HG03196 (cell line): ENCODE data around the gene ALG13.
"Not testable (repeated sequence)": the region's sequence is repeated elsewhere in the genome, so short reads cannot be mapped to it uniquely, and the experiment has no call there.

ENCODE experiments used
- ATAC-seq: cut with Tn5 transposase; IDR thresholded peaks from one replicate; pipeline ENCODE4 v1.9.1; 2021; ENCODE audit not compliant: unreplicated experiment

The ALG13 gene

DNA sequence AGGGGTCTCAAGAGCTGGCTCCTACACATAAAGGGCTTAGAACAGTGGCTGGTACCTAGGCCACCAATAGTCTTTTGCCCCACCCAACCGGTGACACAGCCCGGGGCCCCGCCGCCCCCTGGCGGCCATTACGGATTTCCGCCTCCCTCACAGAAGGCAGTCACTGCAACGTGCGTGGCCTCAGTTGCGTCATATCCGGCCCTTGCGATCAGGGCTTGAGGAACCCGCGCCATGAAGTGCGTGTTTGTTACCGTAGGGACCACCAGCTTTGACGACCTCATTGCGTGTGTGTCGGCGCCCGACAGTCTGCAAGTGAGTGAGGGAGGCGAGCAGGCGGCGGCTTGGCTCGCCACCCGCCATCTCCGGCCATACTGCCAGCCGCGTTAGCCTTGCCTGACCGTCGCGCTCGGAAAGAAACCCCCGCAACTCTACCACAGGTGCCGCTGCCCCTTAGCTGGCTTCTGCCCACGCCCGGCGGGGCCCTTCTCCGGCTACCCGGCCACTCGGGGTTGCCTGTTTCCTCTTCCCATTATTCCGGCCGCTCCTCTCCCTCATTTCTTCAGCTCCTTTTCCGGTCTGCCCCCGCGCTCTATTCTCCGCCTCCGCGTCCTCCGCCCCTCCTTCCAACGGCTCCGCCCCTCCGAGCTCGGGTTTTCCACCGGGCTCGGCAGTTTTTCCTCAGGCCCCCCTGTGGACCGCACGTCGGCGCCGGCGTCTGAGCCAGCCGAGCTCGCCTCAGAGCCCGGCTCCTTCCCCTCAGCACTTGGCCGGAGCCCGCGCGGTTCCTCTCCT lies at the start of gene ALG13:
TSS of gene ALG13 (plus strand) at position 183 of the 792 bp plus-strand sequence. CDS start at position 232, 49 bp downstream.
- ATAC-seq = peak; percentile 98

DNA sequence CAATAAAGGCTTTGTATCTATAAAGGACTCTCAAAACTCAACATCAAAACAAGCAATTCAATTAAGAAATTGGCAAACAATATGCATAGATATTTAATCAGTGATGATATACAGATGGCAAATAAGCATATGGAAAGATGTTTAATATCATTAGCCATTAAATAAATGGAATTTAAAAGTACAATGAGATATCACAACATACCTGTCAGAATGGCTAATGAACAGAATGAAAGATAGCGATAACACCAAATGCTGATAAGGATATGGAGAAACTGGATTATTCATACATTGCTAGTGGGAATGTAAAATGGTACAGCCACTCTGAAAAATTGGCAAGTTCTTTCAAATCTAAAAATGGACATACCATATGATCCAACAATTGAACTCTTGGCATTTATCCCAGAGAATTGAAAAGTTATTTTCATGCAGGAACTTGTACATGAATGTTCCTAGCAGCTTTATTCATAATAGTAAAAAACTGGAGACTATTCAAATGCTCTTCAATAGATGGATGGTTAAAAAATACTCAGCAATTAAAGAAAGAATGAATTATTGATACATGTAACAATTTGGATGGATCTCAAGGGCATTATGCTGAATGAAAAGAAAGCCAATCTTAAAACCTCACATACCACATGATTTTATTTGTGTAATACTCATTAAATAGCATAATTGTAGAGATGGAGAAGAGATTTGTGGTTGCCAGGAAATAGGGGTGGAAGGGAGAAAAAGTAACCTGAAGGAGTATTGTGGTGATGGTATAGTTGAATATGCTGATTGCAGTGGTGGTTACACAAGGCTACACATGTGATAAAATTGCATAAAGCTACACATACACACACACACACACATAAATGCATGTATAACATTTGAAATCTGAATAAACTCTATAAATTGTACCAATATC lies 45.9 kb upstream of the ALG13 start:
- no peak for ATAC-seq

DNA sequence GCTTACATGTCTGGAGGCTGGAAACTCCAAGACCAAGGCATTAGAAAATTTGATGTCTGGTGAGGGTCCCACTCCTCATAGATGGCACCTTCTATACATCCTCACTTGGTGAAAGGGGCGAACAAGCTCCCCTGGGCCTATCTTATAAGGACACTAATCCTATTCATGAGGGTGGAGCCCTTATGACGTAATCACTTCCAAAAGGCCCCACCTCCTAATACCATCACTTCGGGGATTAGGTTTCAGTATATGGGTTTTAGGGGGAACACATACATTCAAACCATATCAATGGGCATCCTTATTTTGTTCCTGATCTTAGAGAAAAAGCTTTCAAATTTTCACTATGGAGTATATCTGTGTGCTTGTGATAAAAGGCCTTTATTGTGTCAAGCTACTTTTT lies 39.0 kb upstream of the ALG13 start:
- no peak for ATAC-seq

DNA sequence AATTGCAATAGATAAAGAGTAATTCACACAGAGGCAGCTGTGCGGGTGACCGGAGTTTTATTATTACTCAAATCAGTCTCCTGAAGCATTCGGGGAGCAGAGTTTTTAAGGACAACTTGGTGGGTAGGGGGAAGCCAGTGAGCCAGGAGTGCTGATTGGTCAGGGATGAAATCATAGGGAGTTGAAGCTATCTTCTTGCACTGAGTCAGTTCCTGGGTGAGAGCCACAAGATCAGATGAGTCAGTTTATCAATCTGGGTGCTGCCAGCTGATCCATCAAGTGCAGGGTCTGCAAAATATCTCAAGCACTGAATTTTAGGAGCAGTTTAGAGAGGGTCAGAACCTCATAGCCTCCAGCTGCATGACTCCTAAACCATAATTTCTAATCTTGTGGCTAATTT lies 35.8 kb upstream of the ALG13 start:
- not testable (repeated sequence) for ATAC-seq

DNA sequence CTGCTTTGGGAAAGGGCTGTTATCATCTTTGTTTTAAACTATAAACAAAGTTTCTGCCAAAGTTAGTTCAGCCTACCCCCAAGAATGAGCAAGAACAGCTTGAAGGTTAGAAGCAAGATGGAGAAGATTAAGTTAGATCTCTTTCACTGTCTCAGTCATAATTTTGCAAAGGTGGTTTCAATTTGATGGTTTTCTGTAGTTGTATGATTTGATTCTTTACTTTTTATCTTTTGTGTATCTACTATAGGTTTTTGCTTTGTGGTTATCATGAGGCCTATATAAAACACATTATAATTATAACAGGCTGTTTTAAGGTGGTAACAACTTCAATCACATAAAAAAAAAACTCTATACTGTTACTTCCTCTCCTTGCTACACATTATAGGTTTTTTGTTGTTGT lies 35.4 kb upstream of the ALG13 start:
- ATAC-seq = no peak

DNA sequence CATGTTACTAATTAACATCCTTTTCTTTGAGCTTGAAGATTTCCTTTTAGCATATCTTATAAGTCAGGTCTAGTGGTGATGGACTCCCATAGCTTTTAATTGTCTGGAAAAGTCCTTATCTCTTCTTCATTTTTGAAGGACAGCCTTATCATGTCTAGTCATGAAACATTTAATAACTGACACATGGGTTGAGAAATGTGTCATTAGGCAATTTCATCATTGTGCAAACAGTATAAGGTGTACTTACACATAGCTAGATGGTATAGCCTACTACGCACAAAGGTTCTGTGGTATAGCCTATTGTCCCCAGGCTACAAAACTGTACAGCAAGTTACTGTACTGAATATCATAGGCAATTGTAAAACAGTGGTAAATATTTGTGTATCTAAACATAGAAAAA lies 34.5 kb upstream of the ALG13 start:
- ATAC-seq = no peak

DNA sequence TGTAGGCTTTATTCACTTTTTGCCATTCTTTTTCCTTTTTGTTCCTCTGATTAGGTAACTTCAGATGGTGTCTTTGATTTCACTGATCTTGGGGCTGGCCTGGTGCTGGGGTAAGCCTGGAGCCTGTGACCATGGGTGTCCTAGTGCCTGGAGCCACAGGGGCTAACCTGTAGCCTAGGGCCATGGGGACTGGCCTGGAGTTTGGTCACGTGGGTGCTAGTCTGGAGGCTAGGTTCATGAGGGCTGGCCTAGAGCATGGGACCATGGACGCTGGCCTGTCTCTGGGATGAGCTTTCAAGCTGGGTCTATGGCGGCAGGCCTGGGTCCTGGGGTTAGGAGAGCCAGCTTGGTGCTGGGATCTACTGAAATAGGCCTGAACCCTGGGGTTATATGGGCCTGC lies 32.2 kb upstream of the ALG13 start:
- no peak for ATAC-seq

DNA sequence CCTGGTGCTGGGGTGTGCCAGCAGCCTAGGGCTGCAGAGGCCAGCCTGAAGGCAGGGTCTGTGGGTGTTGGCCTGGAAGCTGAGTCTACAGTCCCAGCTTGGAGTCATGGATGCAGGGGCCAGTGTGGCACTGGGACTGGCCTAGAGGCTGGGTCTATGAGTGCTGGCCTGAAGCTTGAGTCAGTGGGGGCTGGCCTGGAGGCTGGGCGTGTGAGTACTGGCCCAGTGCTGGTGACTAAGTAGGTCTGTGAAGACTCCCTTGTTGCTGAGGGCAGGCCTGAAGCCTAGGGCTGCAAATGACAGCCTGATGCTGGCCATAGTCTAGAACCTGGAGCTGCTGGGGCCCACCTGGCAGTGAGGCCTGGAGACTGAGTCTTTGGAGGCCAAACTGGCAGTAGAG lies 31.3 kb upstream of the ALG13 start:
- no peak for ATAC-seq

DNA sequence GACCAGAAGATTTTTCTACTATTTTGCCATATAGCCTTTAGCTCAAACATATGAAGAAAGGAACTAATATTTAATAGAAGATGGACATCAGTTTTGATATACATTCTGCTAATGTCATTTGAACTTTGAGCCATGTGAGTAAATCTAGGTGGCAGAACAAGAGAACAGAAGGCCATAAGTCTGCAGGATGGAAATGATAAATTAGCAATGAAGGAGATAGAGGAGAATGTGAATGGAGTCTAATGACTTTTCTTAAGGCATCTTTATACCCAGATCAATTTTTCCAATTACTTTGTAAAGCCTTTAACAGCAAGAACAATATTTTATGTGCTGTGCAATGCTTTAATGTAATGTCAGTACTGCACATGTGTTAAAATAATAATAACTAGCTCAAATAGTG lies 30.1 kb upstream of the ALG13 start:
- no peak for ATAC-seq

DNA sequence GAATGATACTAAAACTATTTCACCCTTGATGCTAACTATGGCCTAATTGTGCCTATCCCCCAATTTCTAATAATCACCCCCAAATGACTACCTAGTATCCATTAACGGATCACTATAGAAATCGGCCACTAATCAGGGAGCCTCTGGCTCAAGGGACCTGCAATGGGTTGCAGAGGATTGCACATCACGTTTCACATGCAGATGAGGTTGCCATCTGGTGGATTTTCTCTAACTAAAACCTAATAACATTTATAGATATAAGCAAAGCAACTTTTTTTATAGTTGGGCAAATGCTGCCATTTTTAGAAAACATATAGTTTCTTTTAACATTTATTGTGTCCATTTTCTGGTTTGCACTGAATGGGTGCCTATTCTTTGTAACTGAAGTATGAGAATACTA lies 28.3 kb upstream of the ALG13 start:
- no peak for ATAC-seq

DNA sequence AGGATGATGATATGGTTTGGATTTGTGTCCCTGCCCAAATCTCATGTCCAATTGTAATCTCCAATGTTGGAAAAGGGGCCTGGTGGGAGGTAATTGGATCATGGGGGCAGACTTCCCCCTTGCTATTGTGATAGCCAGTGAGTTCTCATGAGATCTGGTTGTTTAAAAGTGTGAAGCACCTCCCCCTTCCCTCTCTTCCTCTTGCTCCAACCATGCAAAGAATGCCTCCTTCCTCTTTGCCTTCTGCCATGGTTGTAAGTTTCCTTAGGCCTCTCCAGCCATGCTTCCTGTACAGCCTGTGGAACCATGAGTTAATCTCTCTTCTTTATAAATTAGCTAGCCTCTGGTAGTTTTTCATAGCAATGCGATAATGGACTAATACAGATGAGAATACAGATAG lies 19.7 kb upstream of the ALG13 start:
- no peak for ATAC-seq

DNA sequence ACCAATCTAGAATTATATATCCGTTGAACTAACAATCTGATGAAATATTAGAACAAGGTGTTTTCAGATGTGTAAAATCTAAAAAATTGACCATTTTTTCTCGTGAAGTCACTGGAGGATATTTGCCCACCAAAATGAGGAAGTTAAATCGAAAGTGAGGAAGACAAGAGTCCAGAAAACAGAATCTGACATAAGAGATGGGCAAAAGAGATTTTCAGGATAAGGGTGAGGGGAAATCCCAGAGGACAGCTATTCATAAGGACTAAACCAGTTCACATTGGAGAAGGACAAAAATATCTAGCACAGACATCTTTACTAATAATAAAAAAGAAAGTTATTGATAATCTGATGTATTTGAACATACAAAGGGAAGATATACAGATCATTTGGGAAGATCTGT lies 18.7 kb upstream of the ALG13 start:
- ATAC-seq = no peak

DNA sequence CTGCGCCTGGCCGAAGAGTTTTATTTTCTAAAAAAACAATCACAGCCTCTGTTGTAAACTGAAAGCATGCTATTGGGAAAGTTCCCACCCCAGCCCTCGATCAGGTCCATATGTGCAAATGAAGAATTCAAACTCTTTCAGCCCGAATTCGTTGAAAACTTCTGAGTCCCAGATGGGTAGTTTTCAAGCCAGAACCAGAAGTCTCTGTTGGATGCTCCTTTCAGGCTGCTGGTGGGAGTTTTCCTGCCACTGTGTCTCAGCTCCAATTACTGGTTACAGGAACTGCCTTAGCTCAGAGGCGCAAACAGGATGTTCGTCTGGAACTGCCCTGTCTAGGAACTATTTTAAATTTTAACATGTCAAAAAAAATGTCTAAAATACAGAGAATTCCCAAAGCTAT lies 9.3 kb upstream of the ALG13 start:
- ATAC-seq = no peak

DNA sequence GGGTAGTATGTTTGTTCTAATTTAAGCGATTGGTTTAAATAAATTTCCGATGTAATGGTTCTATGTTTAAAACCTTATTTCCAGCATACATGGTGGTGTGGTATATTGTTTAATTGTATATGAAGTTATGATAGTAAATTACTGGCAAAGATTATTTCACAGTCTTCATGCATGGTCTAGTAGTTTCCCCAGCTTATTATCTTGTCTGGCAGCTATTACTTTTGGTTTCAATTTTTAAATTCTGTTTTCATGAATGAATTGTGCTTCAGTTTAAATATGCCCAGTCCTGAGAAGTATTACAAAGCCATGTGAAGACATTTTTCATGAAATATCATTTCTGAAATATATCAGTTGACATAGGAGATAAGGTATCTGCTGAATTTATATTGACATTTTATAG lies 6.3 kb downstream of the ALG13 start:
- ATAC-seq = no peak

DNA sequence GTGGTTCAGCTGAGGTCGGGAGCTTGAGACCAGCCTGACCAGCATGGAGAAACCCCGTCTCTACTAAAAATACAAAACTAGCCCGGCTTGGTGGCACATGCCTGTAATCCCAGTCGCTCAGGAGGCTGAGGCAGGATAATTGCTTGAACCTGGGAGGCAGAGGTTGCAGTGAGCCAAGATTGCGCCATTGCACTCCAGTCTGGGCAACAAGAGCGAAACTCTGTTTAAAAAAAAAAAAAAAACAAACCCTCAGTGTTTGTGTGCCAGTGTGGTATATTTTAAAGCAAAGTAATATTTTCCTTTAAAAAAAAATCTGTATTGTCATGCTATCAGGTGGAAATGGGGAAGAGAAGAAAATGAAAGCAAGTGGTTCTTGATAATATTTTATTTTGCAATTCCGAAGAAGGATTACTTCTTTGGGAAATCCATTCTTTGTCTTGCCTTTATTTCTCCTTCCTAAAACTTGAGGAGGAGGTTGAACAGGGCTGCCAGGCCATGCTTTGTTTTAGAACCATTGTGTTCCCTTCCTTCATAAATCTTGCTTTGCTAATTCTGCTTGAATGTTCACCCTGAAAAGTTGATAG lies 14.4 kb downstream of the ALG13 start:
- no peak for ATAC-seq

DNA sequence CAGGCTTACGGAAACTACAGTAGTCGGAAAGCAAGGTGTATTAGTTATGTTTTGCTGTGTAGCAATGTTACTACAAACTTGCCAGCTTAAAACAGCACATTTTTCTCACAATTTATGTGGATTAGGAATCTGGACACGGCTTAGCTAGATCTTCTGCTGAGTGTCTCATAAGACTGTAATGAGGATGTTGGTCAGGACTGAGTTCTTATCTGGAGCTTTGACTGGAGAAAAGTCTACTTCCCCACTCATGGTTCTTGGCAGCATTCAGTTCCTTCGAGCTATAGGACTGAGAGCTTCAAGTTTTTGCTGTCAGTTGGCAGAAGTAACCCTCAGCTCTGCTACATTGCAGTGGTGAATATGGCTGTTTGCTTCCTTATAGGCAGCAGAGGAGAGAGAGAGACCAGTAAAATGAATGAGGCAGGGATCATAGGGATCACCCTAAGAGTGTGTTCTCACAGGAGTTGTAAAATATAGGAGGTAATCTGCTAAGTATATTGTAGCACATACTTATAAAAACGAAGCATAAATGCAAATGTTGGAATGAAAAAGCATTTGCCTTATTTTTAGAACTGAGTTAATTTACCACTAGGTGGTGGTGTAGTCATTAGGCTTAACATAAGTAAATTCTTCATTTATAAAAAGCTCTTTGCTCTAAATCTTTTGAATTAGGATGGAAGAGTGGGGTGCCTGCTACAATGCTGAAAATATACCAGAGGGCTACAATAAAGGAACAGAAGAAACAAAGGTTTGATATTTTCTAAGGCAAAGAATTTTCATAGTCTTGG lies 38.6 kb downstream of the ALG13 start:
- no peak for ATAC-seq

DNA sequence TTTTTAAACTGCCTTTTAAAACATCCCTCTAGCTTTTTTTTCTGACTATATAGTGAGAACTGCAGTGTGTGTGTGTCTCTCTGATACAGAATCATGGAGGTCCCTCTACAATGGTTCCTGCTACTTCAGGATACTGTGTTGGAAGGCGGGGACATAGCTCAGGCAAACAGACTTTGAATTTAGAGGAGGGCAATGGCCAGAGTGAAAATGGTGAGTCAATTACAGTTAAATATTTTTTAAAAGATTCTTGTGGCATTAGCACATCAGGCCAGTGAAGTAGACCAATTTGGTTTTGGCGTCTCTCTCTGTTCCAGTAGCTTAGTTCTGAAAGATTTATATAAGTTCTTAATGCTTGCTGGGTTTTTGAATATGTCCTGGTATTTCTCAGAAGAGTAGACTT lies 47.1 kb downstream of the ALG13 start:
- ATAC-seq = no peak

DNA sequence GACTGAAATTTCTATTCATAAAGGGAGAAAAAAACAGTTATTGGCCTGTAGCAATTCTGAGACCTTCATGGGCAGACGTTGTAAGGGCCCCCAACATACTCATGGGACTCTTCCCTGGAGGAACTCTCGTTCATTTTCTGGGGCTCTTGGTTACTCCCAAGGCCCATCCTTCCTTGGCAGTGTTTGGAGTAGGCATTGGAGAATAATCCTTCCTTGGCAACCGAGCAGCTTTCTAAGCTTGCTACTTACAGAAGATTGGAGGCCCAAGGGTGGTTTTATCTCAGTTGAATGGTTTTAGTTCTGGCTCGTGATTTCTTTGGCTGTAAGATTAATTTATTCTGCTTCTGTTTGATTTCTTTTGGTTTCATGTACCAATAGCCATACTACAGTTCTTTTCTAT lies 50.4 kb downstream of the ALG13 start:
- ATAC-seq = no peak

DNA sequence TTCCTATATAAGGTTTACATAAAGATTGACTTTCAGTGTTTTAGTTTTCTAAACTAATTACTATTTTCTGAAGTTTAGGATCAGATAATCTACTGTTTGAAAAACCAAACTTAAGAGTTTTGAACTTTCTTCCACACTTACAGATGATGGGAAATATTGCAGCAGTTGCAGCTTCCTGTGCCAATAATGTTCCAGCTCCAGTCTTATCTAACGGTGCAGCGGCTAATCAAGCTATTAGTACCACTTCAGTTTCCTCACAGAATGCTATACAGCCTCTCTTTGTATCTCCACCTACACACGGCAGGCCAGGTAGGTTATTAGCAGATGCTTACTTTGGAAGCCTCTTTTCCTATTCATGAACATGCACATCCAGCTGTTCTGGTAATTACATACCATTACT lies 55.6 kb downstream of the ALG13 start:
- ATAC-seq = no peak

DNA sequence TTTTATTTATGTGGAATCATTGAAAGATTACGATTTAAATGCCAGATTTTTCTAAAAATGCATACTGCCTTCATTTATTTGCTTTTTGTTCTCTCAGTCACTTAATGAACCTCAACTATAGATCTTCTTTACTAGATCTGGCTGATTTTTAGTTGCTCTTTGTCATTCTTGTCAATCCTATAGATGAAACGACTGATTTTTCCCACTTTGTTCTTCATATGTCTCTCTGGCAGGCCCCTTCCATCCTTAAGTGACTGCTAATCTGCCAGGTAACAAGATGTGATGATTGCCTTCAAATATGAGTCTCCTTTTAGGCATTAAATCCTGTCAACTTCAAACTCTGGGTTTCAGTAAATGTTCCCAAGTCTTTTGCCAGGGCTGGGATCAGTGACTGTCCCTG lies 61.0 kb downstream of the ALG13 start:
- no peak for ATAC-seq

DNA sequence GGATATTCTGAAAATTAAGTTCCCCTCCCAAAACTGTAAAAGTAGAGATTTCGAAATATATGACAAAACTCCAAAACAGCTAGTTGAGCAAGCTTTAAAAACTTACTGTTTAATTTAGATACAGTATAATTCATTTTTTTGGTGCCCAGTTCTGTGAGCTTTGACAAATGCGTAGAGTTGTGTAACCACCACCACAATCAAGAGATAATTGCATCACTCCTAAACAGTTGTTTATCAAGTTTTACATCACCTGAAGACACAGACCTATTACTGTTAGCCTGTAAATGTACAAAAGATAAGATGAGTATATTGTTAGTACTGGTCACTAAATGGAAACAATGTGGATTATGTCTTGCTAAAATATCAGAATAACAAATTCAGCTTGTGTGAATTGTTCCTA lies 62.3 kb downstream of the ALG13 start:
- ATAC-seq = no peak
